Muscle layer of colon (tissue), 2 donors: Measurements from ENCODE around the gene PCDHA13.
"Not testable (repeated sequence)": the region's sequence is repeated elsewhere in the genome, so short reads cannot be mapped to it uniquely, and the experiment has no call there.

Experiments
- H3K27ac ChIP-seq: one replicate; pipeline ENCODE4 v1.7.0; 2013; ENCODE audit warnings: low read depth, mild to moderate bottlenecking, low read length, moderate library complexity
- H3K27me3 ChIP-seq, 2 donors: one replicate each; pipeline ENCODE4 v1.7.0; 2013; ENCODE audit warnings: low read length in 2 of 2, mild to moderate bottlenecking in 2 of 2; ENCODE audit not compliant: insufficient read depth in 2 of 2, control insufficient read depth in 1 of 2
- H3K36me3 ChIP-seq: one replicate; pipeline ENCODE4 v1.7.0; 2013; ENCODE audit warnings: mild to moderate bottlenecking, low read length; ENCODE audit not compliant: insufficient read depth
- H3K4me1 ChIP-seq: one replicate; pipeline ENCODE4 v1.7.0; 2013; ENCODE audit warnings: mild to moderate bottlenecking, low read length; ENCODE audit not compliant: insufficient read depth
- H3K4me3 ChIP-seq, 2 donors: one replicate each; pipeline ENCODE4 v1.7.0; 2013; ENCODE audit warnings: low read length in 2 of 2, low read depth in 1 of 2, mild to moderate bottlenecking in 1 of 2, moderate library complexity in 1 of 2
- H3K9ac ChIP-seq: one replicate; pipeline ENCODE4 v1.7.0; 2013; ENCODE audit warnings: low read length
- H3K9me3 ChIP-seq: one replicate; pipeline ENCODE4 v1.7.0; 2013; ENCODE audit warnings: mild to moderate bottlenecking, low read length
- donor health status: abdominal sarcoma.
- donor health status: Adenocarcinoma of cecum.

The PCDHA13 gene

GRCh38 chr5:140876541-140877261 lies 5.2 kb upstream of the PCDHA13 start:
- H3K36me3 ChIP-seq, H3K27me3 ChIP-seq, H3K4me1 ChIP-seq, H3K27ac ChIP-seq, H3K9me3 ChIP-seq, H3K4me3 ChIP-seq, H3K9ac ChIP-seq: not testable (repeated sequence)

GRCh38 chr5:140877262-140877581 lies 4.7 kb upstream of the PCDHA13 start:
- H3K27me3 ChIP-seq = peaks cover 0 to 5% of the 10 kb centered on the region in 2 donors
- no peaks in the 10 kb centered on the region for H3K36me3 ChIP-seq
- no peak overlapping the region for H3K27ac ChIP-seq
- no peaks in the 10 kb centered on the region for H3K4me1 ChIP-seq
- H3K4me3 ChIP-seq = no peak overlapping the region
- no peak overlapping the region for H3K9ac ChIP-seq
- H3K9me3 ChIP-seq = peaks cover 5% of the 10 kb centered on the region

- Histone ChIP-seq H3K4me3 (no peak overlapping the region), H3K27ac (no peak overlapping the region), H3K9ac (no peak overlapping the region), H3K9me3 (peaks cover 6% of the 10 kb centered on the region), H3K27me3 (peaks cover 0 to 4% of the 10 kb centered on the region in 2 donors), H3K36me3 (no peaks in the 10 kb centered on the region), H3K4me1 (no peaks in the 10 kb centered on the region)
Measured at GRCh38 chr5:140882591-140882899, 621 bp downstream of the PCDHA13 start.

- Histone ChIP-seq H3K9ac (no peak overlapping the region), H3K4me1 (no peaks in the 10 kb centered on the region), H3K4me3 (no peak overlapping the region), H3K36me3 (no peaks in the 10 kb centered on the region), H3K27me3 (peaks cover 0 to 4% of the 10 kb centered on the region in 2 donors), H3K27ac (no peak overlapping the region), H3K9me3 (peaks cover 6% of the 10 kb centered on the region)
Measured at GRCh38 chr5:140883373-140883772, 1.4 kb downstream of the PCDHA13 start.

GRCh38 chr5:140883927-140884697 lies 2.2 kb downstream of the PCDHA13 start:
- Histone ChIP-seq H3K27me3 (peaks cover 0 to 4% of the 10 kb centered on the region in 2 donors), H3K36me3 (no peaks in the 10 kb centered on the region)

GRCh38 chr5:140916325-140916724 lies 34.4 kb downstream of the PCDHA13 start:
- H3K27me3 ChIP-seq = no peaks in the 10 kb centered on the region
- H3K9me3 ChIP-seq = peaks cover 4% of the 10 kb centered on the region
- H3K4me1 ChIP-seq = no peaks in the 10 kb centered on the region
- no peak overlapping the region for H3K4me3 ChIP-seq
- H3K9ac ChIP-seq = no peak overlapping the region
- H3K27ac ChIP-seq = no peak overlapping the region
- no peaks in the 10 kb centered on the region for H3K36me3 ChIP-seq

More at GRCh38 chr5:140883927-140884697, 2.2 kb downstream of the PCDHA13 start:
- Histone ChIP-seq H3K9ac (no peak overlapping the region), H3K27ac (no peak overlapping the region), H3K9me3 (peaks cover 6% of the 10 kb centered on the region), H3K4me1 (no peaks in the 10 kb centered on the region), H3K4me3 (no peak overlapping the region)

DNA sequence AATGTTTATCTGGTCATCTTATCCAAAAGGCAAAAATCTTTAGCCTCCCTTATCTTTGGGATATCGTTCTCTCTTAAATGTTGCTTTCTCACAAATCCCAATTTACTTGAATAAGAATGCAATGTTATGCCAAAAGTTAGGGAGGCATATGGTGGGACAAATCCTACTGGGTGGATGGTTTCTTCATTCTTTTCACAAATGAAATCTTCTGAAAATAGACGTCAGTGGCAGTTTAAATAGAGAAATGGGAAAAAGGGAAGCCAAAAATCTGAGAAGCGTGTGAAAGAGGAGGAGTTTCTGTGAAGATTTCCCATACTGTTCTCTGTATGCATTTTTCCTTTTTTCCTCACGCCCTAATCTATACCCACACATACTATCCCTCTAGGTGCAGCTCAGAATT lies 41.7 kb downstream of the PCDHA13 start:
- Histone ChIP-seq H3K27me3 (peaks cover 10 to 23% of the 10 kb centered on the region in 2 donors), H3K4me3 (no peak overlapping the region), H3K9me3 (no peaks in the 10 kb centered on the region), H3K4me1 (peaks cover 7% of the 10 kb centered on the region), H3K9ac (no peak overlapping the region), H3K27ac (no peak overlapping the region), H3K36me3 (no peaks in the 10 kb centered on the region)

GRCh38 chr5:140925806-140926442 lies 44.0 kb downstream of the PCDHA13 start, which contains the start of gene PCDHAC1:
TSS of gene PCDHAC1 (plus strand) at chr5:140926299. CDS start at chr5:140926893, 594 bp downstream.
- Histone ChIP-seq H3K27ac (no peak within 1 kb of the TSS), H3K4me3 (peak within 1 kb of the TSS; percentile 64 to 68), H3K4me1 (peaks cover 7% of the 10 kb centered on the region), H3K27me3 (peaks cover 10 to 28% of the 10 kb centered on the region in 2 donors), H3K36me3 (no peaks in the 10 kb centered on the region), H3K9me3 (no peaks in the 10 kb centered on the region), H3K9ac (no peak within 1 kb of the TSS)

DNA sequence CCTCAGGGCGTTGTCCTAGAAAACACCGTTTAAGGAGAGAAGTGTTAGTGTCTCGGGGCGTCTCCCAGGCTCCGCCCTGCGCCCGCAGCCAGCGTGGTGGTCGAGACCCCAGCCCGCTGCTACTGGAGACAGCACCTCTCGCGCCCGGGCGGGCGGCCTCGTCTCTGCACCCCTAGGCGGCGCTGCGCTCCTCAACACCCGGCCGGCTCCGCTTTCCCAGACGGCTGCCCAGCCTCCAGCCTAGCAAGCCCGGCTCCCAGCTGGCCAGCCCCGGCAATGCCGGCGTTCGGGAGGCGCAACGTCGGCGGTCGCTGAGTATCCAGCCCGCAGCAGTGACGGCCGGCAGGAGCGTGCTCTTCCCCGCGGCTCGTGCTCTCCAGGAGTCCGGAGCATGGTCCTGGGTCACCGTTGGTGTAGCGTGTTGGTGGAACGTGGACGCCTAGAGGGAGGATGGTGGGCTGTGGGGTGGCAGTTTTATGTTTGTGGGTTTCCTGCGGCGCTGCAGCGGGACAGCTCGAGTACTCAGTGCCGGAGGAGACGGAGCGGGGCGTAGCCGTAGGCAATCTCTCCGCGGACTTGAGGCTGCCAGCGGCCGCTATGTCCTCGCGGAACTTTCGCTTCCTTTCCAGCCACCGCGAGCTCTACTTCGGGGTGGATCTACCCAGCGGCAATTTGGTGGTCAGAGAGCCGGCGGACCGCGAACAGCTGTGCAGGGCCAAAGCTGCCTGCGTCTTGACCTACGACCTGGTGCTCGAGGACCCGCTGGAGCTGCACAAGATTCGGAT lies 44.7 kb downstream of the PCDHA13 start:
- H3K27ac ChIP-seq = no peak overlapping the region

DNA sequence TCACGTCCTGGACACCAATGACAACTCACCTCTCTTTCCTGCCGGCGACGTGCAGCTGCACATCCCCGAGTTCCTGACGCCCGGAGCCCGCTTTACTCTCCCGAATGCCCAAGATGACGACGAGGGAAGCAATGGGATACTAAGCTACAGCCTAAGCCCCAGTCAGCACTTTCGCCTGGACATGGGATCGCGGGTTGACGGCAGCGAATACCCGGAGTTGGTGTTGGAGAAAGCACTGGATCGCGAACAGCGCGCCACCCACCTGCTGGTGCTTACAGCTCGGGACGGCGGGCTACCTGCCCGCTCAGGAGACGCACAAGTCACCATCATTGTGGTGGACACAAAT lies 45.3 kb downstream of the PCDHA13 start:
- Histone ChIP-seq H3K4me3 (peak overlapping the region; percentile 64 to 68), H3K27ac (no peak overlapping the region), H3K36me3 (no peaks in the 10 kb centered on the region), H3K4me1 (peaks cover 7% of the 10 kb centered on the region), H3K27me3 (peaks cover 10 to 33% of the 10 kb centered on the region in 2 donors), H3K9me3 (no peaks in the 10 kb centered on the region), H3K9ac (no peak overlapping the region)

More for the DNA sequence above, 44.7 kb downstream of the PCDHA13 start:
- Histone ChIP-seq H3K4me3 (peak overlapping the region; percentile 64 to 68), H3K36me3 (no peaks in the 10 kb centered on the region), H3K27me3 (peaks cover 10 to 33% of the 10 kb centered on the region in 2 donors), H3K9me3 (no peaks in the 10 kb centered on the region), H3K4me1 (peaks cover 7% of the 10 kb centered on the region), H3K9ac (no peak overlapping the region)
